NCI-H82 (cell line): ENCODE measurements around the gene VWA3B.
A peak's percentile ranks its signal among the peaks of the same experiment; 100 is the strongest.
"Not testable (repeated sequence)": the region's sequence is repeated elsewhere in the genome, so short reads cannot be mapped to it uniquely, and the experiment has no call there.

Experiments
- DNase-seq: peaks from one replicate; lab custom pipeline; 2025; lab: John Stamatoyannopoulos, UW

The VWA3B gene

DNA sequence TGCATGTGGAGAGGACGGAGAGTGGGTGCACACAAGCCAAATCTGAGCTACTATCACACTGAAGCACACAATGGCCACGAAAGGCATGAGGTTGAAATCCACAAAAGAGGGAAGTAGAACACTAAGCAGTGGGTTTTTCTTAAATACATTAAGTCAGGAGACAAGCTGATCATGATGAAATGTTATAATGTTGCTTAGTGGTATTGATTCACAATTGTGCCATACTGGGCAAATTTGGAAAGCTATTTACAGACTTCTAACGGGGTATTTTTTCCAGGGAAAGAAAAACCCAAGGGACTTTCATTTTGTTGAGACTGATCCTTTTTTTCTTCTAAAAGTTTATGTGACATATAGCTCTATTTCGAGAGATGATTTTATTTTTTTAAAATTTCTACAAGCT is 158.5 kb downstream of the VWA3B start:
- DNase-seq = no peak

GRCh38 chr2:98247383-98247782 is 160.4 kb downstream of the VWA3B start:
- no peak for DNase-seq

DNA sequence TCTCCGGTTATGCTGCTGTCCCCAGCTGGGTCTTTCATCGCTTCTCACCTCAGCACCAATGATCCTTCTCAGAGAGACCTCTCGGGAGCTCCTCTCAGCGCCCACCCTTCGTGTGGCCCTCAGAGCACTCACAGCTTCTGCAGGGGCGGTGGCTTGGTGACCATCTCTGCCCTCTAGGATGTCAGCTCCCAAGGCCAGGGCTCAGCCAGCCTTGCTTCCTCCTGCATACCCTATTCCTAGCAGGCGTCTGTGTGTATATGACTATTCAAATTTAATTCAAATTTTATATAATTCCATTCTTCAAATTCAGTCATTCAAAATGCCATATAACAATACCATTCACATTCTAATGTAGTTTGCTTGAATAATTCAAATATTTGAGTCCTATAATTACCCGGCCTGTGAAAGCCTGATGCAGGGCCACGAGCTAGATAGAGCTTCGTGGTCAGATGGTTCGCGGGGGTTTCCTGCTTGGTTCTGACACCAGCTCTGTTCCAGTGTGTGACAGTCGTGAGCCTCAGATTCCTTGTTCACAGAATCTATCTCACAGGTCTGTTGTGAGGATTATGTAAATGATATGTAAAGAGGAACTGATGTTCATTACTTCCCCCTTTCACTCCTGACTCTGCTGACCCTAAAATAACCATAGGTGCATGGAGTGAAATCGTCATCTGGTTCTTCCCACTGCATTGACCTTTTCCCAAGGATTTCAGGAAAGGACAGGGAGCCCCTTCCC is 165.2 kb downstream of the VWA3B start:
- DNase-seq = no peak

DNA sequence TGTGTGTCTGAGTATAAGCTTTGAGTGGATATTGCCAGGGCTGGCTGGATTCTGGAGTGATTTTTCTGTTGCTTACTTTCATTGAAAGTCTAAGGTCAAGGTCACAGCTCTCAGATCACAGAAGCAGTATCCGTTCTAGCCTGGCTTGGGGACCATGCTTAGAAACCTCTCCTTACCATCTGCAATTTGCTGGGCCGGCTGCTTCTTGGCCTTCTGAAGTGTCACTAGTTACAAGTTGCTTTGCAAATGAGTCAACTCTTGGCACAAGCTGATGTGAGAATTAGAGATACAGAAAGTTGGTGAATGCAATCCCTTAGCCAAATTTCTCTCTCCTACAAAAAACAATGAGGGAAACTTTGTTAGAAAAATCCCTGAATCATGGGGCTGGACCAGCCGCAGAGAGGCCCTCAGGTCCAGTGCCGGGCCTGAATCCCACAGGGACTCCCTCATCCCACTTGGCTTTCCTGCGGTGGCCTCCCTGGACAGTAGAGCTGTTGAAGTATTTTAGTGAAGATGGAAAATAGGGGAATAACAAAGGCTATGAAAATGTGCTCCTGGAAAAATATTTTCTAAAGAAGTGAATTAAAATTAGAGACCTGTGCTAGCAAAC is 166.6 kb downstream of the VWA3B start:
- no peak for DNase-seq

DNA sequence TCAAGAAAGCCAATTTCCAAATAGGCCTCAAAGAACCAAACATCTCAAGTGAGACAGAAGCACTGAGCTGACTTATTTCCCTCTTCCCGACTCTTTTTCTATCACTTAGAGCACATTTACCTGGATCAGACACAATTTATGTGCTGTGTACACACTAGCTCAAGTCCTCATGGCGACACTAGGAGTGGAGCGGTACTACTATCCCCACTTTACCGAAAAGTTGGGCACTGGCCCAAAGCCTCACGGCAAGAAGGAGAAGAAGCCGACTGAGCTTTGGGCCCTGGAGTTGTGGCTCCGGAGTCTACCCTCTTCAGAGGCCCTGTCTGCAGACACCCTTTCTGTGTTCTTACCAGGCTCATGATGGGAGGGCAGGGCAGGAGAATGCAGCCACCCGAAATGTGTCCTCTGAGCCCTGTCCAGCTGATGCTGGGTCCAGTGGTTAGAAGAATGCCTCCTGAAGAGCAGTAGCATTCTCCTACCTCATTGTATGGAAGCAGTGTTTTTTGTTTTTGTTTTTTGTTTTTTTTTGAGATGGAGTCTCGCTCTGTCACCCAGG is 167.6 kb downstream of the VWA3B start:
- DNase-seq = no peak

DNA sequence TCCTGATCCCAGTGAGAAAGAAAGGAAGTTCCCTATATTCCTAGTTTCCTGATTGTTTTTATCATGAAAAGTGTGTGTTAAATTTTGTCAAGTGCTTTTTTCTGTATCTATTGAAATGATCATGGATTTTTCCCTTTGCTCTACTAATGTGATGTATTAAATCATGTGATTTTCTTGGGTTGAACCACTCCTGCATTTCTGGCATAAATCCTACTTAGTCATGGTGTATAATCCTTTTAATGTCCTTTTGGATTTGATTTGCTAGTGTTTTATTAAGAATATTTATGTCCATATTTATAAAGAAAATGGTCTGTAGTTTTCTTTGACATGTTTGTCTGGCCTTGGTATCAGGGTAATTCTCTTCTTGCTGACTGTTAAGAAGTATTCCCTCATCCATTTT is 171.9 kb downstream of the VWA3B start:
- no peak for DNase-seq

GRCh38 chr2:98263362-98263761 is 176.4 kb downstream of the VWA3B start:
- DNase-seq = no peak

- DNase-seq = not testable (repeated sequence)
Measured at GRCh38 chr2:98268225-98268624, 181.3 kb downstream of the VWA3B start.

DNA sequence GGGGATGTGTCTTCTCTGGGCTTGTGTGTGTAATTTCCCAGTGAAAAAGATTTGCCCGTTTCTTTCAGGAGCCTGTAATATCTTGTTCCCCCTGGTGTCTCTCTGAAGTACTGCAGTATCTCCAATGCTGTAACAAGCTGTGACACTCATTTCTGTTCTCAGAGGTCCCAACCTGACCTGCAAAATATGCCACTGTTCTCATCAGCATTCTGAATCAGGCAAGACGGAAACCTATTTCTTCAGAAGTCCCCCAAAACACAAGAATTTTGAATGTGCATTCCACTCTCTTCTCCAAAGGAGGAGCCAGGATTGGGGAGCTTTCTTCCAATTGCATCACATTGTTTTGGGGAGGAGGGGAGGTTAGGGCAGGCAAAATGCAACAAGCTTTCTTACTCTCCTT is 182.3 kb downstream of the VWA3B start:
- DNase-seq = peak; percentile 76

- DNase-seq = no peak
Measured at GRCh38 chr2:98269830-98270229, 182.9 kb downstream of the VWA3B start.

- DNase-seq = peak; percentile 47
Measured at GRCh38 chr2:98277162-98277859, 190.3 kb downstream of the VWA3B start.

DNA sequence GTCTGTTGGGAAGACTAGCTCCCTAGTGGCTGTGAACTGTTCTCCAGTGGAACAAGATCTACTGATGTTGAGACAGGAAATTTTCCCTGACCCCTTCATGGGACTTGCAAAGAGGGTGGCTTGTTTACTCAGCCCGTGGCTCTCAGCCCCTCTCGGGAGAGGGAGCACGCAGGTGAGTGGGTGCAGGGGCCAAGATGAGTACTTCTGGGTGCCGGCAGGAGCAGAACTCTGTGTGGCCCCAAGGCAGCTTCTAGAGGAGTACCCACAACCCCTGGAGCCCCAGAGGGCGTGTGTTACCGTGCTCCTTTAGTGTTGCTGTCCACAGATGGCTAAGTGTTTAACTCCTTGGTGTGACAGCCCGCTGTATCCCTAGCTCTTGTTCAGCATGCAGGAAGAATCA is 191.1 kb downstream of the VWA3B start:
- no peak for DNase-seq

DNA sequence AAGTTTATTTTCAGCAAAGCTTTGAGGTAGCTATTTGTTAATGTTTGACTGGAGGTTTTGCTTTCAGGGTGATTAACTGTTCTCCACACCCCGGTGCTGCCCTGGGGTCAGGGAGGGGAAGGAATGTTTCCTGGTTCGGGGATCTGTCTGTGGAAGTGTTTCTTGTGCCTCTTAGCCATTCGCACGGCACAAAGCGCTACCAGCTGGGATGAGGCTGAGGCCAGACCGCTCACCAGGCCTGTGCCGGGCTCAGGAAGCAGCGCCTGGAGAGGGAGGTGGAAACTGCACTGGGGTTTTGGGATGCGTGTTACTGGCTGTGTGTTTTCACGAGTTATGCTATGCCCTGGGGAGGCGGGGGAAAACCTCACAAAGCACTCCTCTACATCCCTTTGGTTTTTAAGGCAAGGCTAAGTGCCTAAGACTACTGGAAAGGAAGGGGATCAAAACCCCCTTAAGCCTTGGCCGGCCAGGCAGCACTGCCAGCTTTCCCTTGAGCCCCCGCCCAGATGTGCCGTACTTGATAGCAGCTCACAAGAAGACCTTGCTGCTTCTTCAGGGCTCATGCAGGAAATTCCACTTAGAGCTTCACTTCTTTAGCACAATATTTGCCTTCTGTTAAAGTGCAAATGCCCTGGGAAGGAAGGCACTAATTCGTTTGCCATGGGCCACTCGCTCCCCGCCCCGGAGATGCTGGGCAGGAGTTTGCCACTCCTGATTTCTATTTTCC is 193.6 kb downstream of the VWA3B start:
- peak; percentile 75 for DNase-seq

GRCh38 chr2:98281607-98282006 is 194.6 kb downstream of the VWA3B start:
- peak; percentile 89 for DNase-seq

GRCh38 chr2:98282109-98282508 is 195.1 kb downstream of the VWA3B start:
- DNase-seq = no peak

DNA sequence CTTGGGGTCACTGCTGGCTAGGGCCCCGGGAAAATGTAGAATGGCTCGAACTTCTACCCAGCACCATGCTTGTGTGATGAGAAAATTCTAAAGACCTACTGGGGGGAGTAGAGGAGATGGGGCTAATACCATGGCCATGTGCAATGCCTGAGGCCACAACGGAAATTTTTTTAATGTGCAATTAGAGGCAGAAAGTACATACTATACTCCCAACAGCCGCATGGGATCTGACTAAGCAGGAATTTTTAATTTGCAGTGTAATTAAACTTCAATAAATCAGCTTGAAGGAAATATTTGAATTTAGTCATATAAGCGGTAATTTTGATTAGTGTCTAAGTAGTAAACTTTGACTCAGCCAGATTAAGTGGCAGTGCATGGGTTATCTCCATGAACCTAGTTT is 206.1 kb downstream of the VWA3B start:
- DNase-seq = no peak

DNA sequence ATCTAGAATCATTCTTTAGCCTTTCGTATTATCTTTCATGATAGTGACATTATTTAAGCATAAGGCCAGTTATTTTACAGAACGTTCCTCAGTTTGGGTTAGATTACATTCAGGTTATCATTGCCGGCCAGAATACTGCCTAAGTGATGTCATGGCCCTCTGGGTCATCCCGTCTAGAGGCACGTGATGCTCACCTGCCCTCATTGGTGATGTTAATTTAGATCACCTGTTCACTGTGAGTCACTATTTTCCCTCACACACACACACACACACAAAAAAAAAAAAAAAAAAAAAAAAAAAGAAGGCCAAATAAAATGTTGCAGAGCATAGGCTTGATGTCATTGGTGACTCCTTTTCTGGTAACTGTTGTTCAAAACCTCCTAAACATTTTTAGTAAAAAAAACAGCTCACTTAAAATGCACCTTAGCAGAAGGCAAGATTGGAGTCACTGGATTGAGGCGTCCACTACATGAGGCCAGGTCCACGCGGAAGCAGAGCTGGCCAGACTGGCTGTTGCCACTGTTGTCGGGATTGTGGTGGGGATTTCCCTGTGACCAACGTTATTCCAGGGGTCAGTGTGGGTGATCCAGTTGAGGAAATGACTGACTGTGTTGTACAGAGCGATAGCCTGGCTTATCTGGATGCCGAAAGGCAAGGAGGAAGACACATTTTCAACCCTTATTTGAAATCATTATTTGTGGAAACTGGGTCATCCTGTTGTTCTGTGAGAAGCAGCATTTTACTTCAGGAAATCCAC is 207.1 kb downstream of the VWA3B start:
- DNase-seq = no peak

DNA sequence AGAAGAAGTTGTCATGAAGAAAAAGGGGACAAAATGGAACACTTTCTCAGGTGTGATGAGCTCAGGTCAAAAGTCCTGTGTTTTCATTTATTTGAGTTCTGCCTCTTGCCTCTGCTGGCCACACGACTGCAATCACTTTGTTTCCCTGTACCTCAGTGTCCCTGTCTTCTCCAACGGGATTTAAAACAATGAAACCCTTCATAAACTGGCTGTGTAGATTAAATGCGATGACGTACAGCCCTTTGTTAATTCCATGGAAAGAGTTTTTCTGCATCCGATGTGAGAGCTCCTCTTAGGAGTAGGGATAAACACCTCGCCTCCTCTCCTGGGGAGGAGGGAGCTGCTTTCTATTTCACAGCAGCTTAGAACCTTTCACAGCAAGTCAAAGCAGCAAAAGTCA is 207.7 kb downstream of the VWA3B start:
- DNase-seq = no peak

- no peak for DNase-seq
Measured at GRCh38 chr2:98295275-98295674, 208.3 kb downstream of the VWA3B start.

- peak; percentile 9 for DNase-seq
Measured at GRCh38 chr2:98295721-98296414, 208.9 kb downstream of the VWA3B start.

- DNase-seq = peak; percentile 15
Measured at GRCh38 chr2:98296440-98296839, 209.5 kb downstream of the VWA3B start.
